GM20000 (cell line): ENCODE results near the gene NOC2L.

Experiments
- DNase-seq: peaks from one replicate; pipeline ENCODE4 v3.0.0; 2012; ENCODE audit warnings: low spot score
- CTCF ChIP-seq: IDR thresholded peaks from 2 replicates; pipeline ENCODE4 v1.5.1; 2012; ENCODE audit warnings: mild to moderate bottlenecking, control low read depth; ENCODE audit errors: extremely low read depth, missing control alignments

Gene NOC2L

GRCh38 chr1:935751-936231, 23.3 kb downstream of the NOC2L start:
- DNase-seq, result no peak

GRCh38 chr1:934991-935750, 23.9 kb downstream of the NOC2L start:
- no peak for DNase-seq
- TF ChIP-seq CTCF, result no peak

More at GRCh38 chr1:935751-936231, 23.3 kb downstream of the NOC2L start:
- TF ChIP-seq CTCF, result no peak

- no peak for DNase-seq
Measured at GRCh38 chr1:933603-933940, 25.5 kb downstream of the NOC2L start.

GRCh38 chr1:932776-933602, 26.1 kb downstream of the NOC2L start:
- DNase-seq, result no peak
- no peak for TF ChIP-seq CTCF

More at GRCh38 chr1:933603-933940, 25.5 kb downstream of the NOC2L start:
- TF ChIP-seq CTCF, result no peak

GRCh38 chr1:932173-932510, 26.9 kb downstream of the NOC2L start:
- no peak for DNase-seq
- TF ChIP-seq CTCF, result no peak

GRCh38 chr1:931380-932172, 27.5 kb downstream of the NOC2L start:
- no peak for DNase-seq

More at GRCh38 chr1:931380-932172, 27.5 kb downstream of the NOC2L start:
- no peak for TF ChIP-seq CTCF
